CD4-positive, alpha-beta T cell (primary cell): Measurements from ENCODE around the gene TSBP1. TPM values are rescaled to one million over a fixed set of nuclear protein-coding genes. Genes with fewer than 3 reads are reported as not detected.
A peak's percentile ranks its signal among the peaks of the same experiment; 100 is the strongest.
"Not testable (repeated sequence)": the region's sequence is repeated elsewhere in the genome, so short reads cannot be mapped to it uniquely, and the experiment has no call there.

Experiments used
- ATAC-seq: fragments of 200-7000 bp; cut with Tn5 transposase; one replicate; pipeline ENCODE4 v1.10.0; 2022; ENCODE audit warnings: mild to moderate bottlenecking; ENCODE audit not compliant: poor library complexity
- CTCF ChIA-PET: fragments of 350-600 bp; sonication (Branson Sonifier 250); formaldehyde crosslinking; loops from one replicate; lab custom pipeline; 2021; ENCODE audit warnings: antibody characterized with exemption, inconsistent platforms; lab: Charles Lee
- POLR2A ChIA-PET: fragments of 350-600 bp; sonication (Branson Sonifier 250); formaldehyde crosslinking; loops from one replicate; lab custom pipeline; 2021; ENCODE audit warnings: antibody characterized with exemption, inconsistent platforms; lab: Charles Lee
- DNase-seq, 14 experiments: peaks; one replicate each; pipeline ENCODE4 v3.0.0-alpha.2; 2013 to 2020; ENCODE audit warnings: mixed read lengths in 2 of 14
- H3K27ac ChIP-seq, 2 donors: one replicate each; pipeline versions ENCODE4 v1.5.1 to v1.7.0; 2013; ENCODE audit warnings: low read length in 2 of 2, low read depth in 1 of 2, mild to moderate bottlenecking in 1 of 2
- H3K27me3 ChIP-seq, 2 experiments: 1 replicate in 1 of 2; 2 replicates in 1 of 2; pipeline versions ENCODE4 v1.6.1 to v1.7.0; 2013; ENCODE audit warnings: low read length in 2 of 2, control low read depth in 1 of 2, mild to moderate bottlenecking in 1 of 2, moderate library complexity in 1 of 2; ENCODE audit not compliant: insufficient read depth in 2 of 2, control insufficient read depth in 1 of 2
- H3K36me3 ChIP-seq: one replicate; pipeline ENCODE4 v1.6.1; 2013; ENCODE audit warnings: low read length, control low read depth; ENCODE audit not compliant: insufficient read depth
- H3K4me1 ChIP-seq: one replicate; pipeline ENCODE4 v1.6.1; 2013; ENCODE audit warnings: low read length, control low read depth; ENCODE audit not compliant: insufficient read depth
- H3K4me3 ChIP-seq: one replicate; pipeline ENCODE4 v1.5.1; 2013; ENCODE audit warnings: mild to moderate bottlenecking, low read length, moderate library complexity
- H3K9me3 ChIP-seq, 2 experiments: 1 replicate in 1 of 2; 2 replicates in 1 of 2; pipeline versions ENCODE4 v1.6.1 to v1.7.0; 2013; ENCODE audit warnings: low read length in 2 of 2, mild to moderate bottlenecking in 2 of 2, control low read depth in 1 of 2, moderate library complexity in 1 of 2; ENCODE audit not compliant: control insufficient read depth in 1 of 2, insufficient read depth in 1 of 2
- H3K27ac Mint-ChIP-seq: one replicate; pipeline ENCODE4 v1.8.0; 2020; ENCODE audit warnings: mixed read lengths
- H3K27me3 Mint-ChIP-seq: one replicate; pipeline ENCODE4 v1.8.0; 2021; ENCODE audit warnings: mixed read lengths
- H3K36me3 Mint-ChIP-seq: one replicate; pipeline ENCODE4 v1.8.0; 2021; ENCODE audit warnings: low read depth, mixed read lengths
- H3K4me1 Mint-ChIP-seq: one replicate; pipeline ENCODE4 v1.8.0; 2021; ENCODE audit warnings: low read depth, mixed read lengths
- H3K4me3 Mint-ChIP-seq: one replicate; pipeline ENCODE4 v1.8.0; 2020; ENCODE audit warnings: mild to moderate bottlenecking, mixed read lengths
- H3K9me3 Mint-ChIP-seq: one replicate; pipeline ENCODE4 v1.8.0; 2020; ENCODE audit warnings: mixed read lengths
- CTCF ChIP-seq: fragments of 200-600 bp; IDR thresholded peaks from one replicate; pipeline ENCODE4 v1.8.0; 2022; ENCODE audit warnings: antibody characterized with exemption, mild to moderate bottlenecking
- intact Hi-C, 2 experiments: fragments of 100-400 bp; cut with DNase I in 1 of 2; cut with micrococcal nuclease in 1 of 2; formaldehyde crosslinking; loops; one replicate each; pipeline versions ENCODE4 v1.15.1 to v1.9.0; 2023 to 2025; cut with DNase I, micrococcal nuclease
- total RNA-seq, 174 experiments: library from RNA in 2 of 174; stranded (reverse) in 2 of 174; gene quantifications; one replicate each; pipeline ENCODE4 v1.2.3 and lab custom pipeline; 2021 to 2026

TSBP1 gene
- total RNA-seq, 2 experiments from 2014 or later, result not detected

- Histone ChIP-seq H3K4me3 (no peak overlapping the region), H3K27me3 (no peaks in the 10 kb centered on the region), H3K9me3 (no peaks in the 10 kb centered on the region), H3K36me3 (no peaks in the 10 kb centered on the region), H3K4me1 (no peaks in the 10 kb centered on the region), H3K27ac (no peak overlapping the region)
- peaks cover 19% of the 10 kb centered on the region for H3K4me1 Mint-ChIP-seq
- no peak for TF ChIP-seq CTCF
- no peaks in the 10 kb centered on the region for H3K36me3 Mint-ChIP-seq
- peaks cover 2% of the 10 kb centered on the region for H3K9me3 Mint-ChIP-seq
- no peak overlapping the region for H3K4me3 Mint-ChIP-seq
- peaks cover 2% of the 10 kb centered on the region for H3K27me3 Mint-ChIP-seq
- intact Hi-C loops, result no loop called here
- CTCF ChIA-PET, result no interaction called here
- DNase-seq (no peak), ATAC-seq (no peak)
- H3K27ac Mint-ChIP-seq, result no peak overlapping the region
- POLR2A ChIA-PET, result no interaction called here
These were observed 104.7 kb downstream of the TSBP1 start for GRCh38 chr6:32267035-32267434.

GRCh38 chr6:32257262-32257661 lies 114.4 kb downstream of the TSBP1 start:
- CTCF ChIA-PET, result interaction anchor here (2.6 kb wide), 1 partner anchor 12 kb away, joined by 6 read pairs; no protein-coding TSS in a partner anchor
- H3K27me3 ChIP-seq, H3K9me3 ChIP-seq, H3K27me3 Mint-ChIP-seq, H3K27ac Mint-ChIP-seq, H3K36me3 ChIP-seq, H3K4me3 Mint-ChIP-seq, H3K36me3 Mint-ChIP-seq, DNase-seq, POLR2A ChIA-PET, ATAC-seq, H3K4me3 ChIP-seq, H3K9me3 Mint-ChIP-seq, H3K27ac ChIP-seq: not testable (repeated sequence)
- peaks cover 16% of the 10 kb centered on the region for H3K4me1 ChIP-seq
- intact Hi-C loops, result loop anchor here in 1 of 2 experiments (10.0 kb wide), 1 partner anchor 538 kb away; no protein-coding TSS in a partner anchor
- peaks cover 20% of the 10 kb centered on the region for H3K4me1 Mint-ChIP-seq

- H3K9me3 Mint-ChIP-seq, result no peaks in the 10 kb centered on the region
- H3K27ac Mint-ChIP-seq, result no peak overlapping the region
- H3K4me1 Mint-ChIP-seq, result peaks cover 27% of the 10 kb centered on the region
- H3K9me3 ChIP-seq, result no peaks in the 10 kb centered on the region
- no peaks in the 10 kb centered on the region for H3K36me3 Mint-ChIP-seq
- peak overlapping the region; percentile 35 for H3K4me3 ChIP-seq
- H3K36me3 ChIP-seq, result no peaks in the 10 kb centered on the region
- H3K27ac ChIP-seq, result no peak overlapping the region
- no peaks in the 10 kb centered on the region for H3K27me3 ChIP-seq
- CTCF ChIA-PET, result interaction anchor here (1.4 to 2.6 kb wide), 2 partner anchors 10 kb away, joined by 6 to 7 read pairs; no protein-coding TSS in a partner anchor
- POLR2A ChIA-PET, result interaction anchor here (0.7 to 1.0 kb wide), 2 partner anchors 13 to 60 kb away, joined by 3 read pairs; no protein-coding TSS in a partner anchor
- H3K27me3 Mint-ChIP-seq, result no peaks in the 10 kb centered on the region
- peak overlapping the region; percentile 63 for H3K4me3 Mint-ChIP-seq
- peaks cover 16% of the 10 kb centered on the region for H3K4me1 ChIP-seq
- intact Hi-C loops, result loop anchor here in 1 of 2 experiments (10.0 kb wide), 1 partner anchor 539 kb away; no protein-coding TSS in a partner anchor
- ATAC-seq (peak; percentile 82), DNase-seq (peak; percentile 19 to 87 (median 34))
- TF ChIP-seq CTCF, result peak; percentile 54
These were observed 116.2 kb downstream of the TSBP1 start for GRCh38 chr6:32255199-32256153.
